CD14-positive monocyte (primary cell): ENCODE data around the gene COQ8B. TPM values are rescaled to one million over a fixed set of nuclear protein-coding genes. Genes with fewer than 3 reads are reported as not detected.

Experiments
- DNase-seq, 3 donors: peaks; one replicate each; pipeline ENCODE4 v3.0.0-alpha.2; 2011 to 2022
- H2AFZ ChIP-seq: 2 replicates; pipeline ENCODE4 v1.6.0; 2012; ENCODE audit warnings: mild to moderate bottlenecking, low read depth, low read length, inconsistent platforms; ENCODE audit not compliant: insufficient read depth, poor library complexity, severe bottlenecking
- H3K27ac ChIP-seq, 2 donors: 1 replicate in 1 of 2; 2 replicates in 1 of 2; pipeline ENCODE4 v1.5.1; 2012 to 2013; ENCODE audit warnings: low read length in 2 of 2, control low read depth in 1 of 2, inconsistent platforms in 1 of 2, low read depth in 1 of 2, mild to moderate bottlenecking in 1 of 2
- H3K27me3 ChIP-seq, 2 donors: one replicate each; pipeline versions ENCODE4 v1.6.0 to v1.6.1; 2011 to 2013; ENCODE audit warnings: low read length in 2 of 2; ENCODE audit not compliant: control insufficient read depth in 2 of 2, insufficient read depth in 2 of 2
- H3K36me3 ChIP-seq, 2 donors: replicated peaks in 1 of 2; 1 replicate in 1 of 2; 2 replicates in 1 of 2; pipeline versions ENCODE4 v1.5.1 to v1.6.1; 2012 to 2013; ENCODE audit warnings: low read length in 2 of 2, control low read depth in 1 of 2, inconsistent platforms in 1 of 2, mild to moderate bottlenecking in 1 of 2; ENCODE audit not compliant: insufficient read depth in 2 of 2, control insufficient read depth in 1 of 2
- H3K4me1 ChIP-seq, 2 donors: 1 replicate in 1 of 2; 2 replicates in 1 of 2; pipeline versions ENCODE4 v1.5.1 to v1.6.1; 2012 to 2013; ENCODE audit warnings: low read length in 2 of 2, control low read depth in 1 of 2, inconsistent platforms in 1 of 2, mild to moderate bottlenecking in 1 of 2, moderate library complexity in 1 of 2; ENCODE audit not compliant: insufficient read depth in 2 of 2, control insufficient read depth in 1 of 2
- H3K4me2 ChIP-seq: replicated peaks from 2 replicates; pipeline ENCODE3; 2012; ENCODE audit warnings: low read length, moderate library complexity, mild to moderate bottlenecking; ENCODE audit not compliant: poor library complexity, severe bottlenecking; ENCODE audit errors: extremely low read depth
- H3K4me3 ChIP-seq, 3 experiments: fragments of 200-600 bp in 1 of 3; sonication (generic) in 1 of 3; replicated peaks in 1 of 3; 1 replicate in 2 of 3; 2 replicates in 1 of 3; pipeline ENCODE4 v1.5.1; 2011 to 2013; ENCODE audit warnings: low read length in 3 of 3, mild to moderate bottlenecking in 3 of 3, control low read depth in 2 of 3, low read depth in 2 of 3, inconsistent platforms in 1 of 3, moderate library complexity in 1 of 3
- H3K79me2 ChIP-seq: 2 replicates; pipeline ENCODE4 v1.6.0; 2012; ENCODE audit warnings: mild to moderate bottlenecking, control low read depth, inconsistent platforms, low read length, moderate library complexity; ENCODE audit not compliant: insufficient read depth
- H3K9ac ChIP-seq: 2 replicates; pipeline ENCODE4 v1.6.0; 2017; ENCODE audit warnings: low read length, mild to moderate bottlenecking; ENCODE audit not compliant: insufficient read depth, poor library complexity, severe bottlenecking
- H3K9me3 ChIP-seq, 2 donors: replicated peaks in 1 of 2; 1 replicate in 1 of 2; 2 replicates in 1 of 2; pipeline versions ENCODE4 v1.5.1 to v1.6.1; 2012 to 2013; ENCODE audit warnings: low read length in 2 of 2, control low read depth in 1 of 2; ENCODE audit not compliant: control insufficient read depth in 1 of 2, insufficient read depth in 1 of 2
- H4K20me1 ChIP-seq: 2 replicates; pipeline ENCODE4 v1.6.0; 2012; ENCODE audit warnings: mild to moderate bottlenecking, low read length, control low read depth, moderate library complexity; ENCODE audit not compliant: insufficient read depth
- H3K27ac Mint-ChIP-seq, 7 donors: one replicate each; pipeline ENCODE4 v1.8.0; 2020; ENCODE audit warnings: mild to moderate bottlenecking in 7 of 7, mixed read lengths in 7 of 7, moderate library complexity in 6 of 7, inconsistent platforms in 2 of 7
- H3K27me3 Mint-ChIP-seq, 3 donors: one replicate each; pipeline ENCODE4 v1.8.0; 2021 to 2022; ENCODE audit warnings: low read depth in 3 of 3, mild to moderate bottlenecking in 3 of 3, mixed read lengths in 3 of 3, moderate library complexity in 3 of 3, inconsistent platforms in 1 of 3
- H3K36me3 Mint-ChIP-seq, 2 donors: one replicate each; pipeline ENCODE4 v1.8.0; 2020; ENCODE audit warnings: mixed read lengths in 2 of 2, inconsistent platforms in 1 of 2, mild to moderate bottlenecking in 1 of 2
- H3K4me1 Mint-ChIP-seq: one replicate; pipeline ENCODE4 v1.8.0; 2020; ENCODE audit warnings: mild to moderate bottlenecking, mixed read lengths
- H3K4me3 Mint-ChIP-seq, 2 donors: one replicate each; pipeline ENCODE4 v1.8.0; 2020; ENCODE audit warnings: mild to moderate bottlenecking in 2 of 2, mixed read lengths in 2 of 2, moderate library complexity in 1 of 2
- H3K9me3 Mint-ChIP-seq, 7 donors: one replicate each; pipeline ENCODE4 v1.8.0; 2020 to 2022; ENCODE audit warnings: mixed read lengths in 7 of 7, mild to moderate bottlenecking in 6 of 7, moderate library complexity in 6 of 7, inconsistent platforms in 2 of 7
- CTCF ChIP-seq: fragments of 200-600 bp; IDR thresholded peaks from one replicate; pipeline ENCODE4 v1.8.0; 2022; ENCODE audit warnings: antibody characterized with exemption, mild to moderate bottlenecking
- WGBS: methylation state at CpG from one replicate; pipeline ENCODE4 v1.1.5; 2013; ENCODE audit warnings: missing lambda C conversion rate; ENCODE audit not compliant: insufficient coverage; 5-methylcytosine and 5-hydroxymethylcytosine counted together
- intact Hi-C, 2 donors: fragments of 100-400 bp; cut with micrococcal nuclease; formaldehyde crosslinking; loops; one replicate each; pipeline versions ENCODE4 v1.15.0 to v1.15.1; 2023
- polyA plus RNA-seq, 3 donors: library from polyadenylated mRNA; depleted of rRNA in 1 of 3; unstranded in 2 of 3; stranded (reverse) in 1 of 3; fragments of 300-500 nt in 2 of 3; fragments of >200 nt in 1 of 3; fragmentation: Illumina TruSeq in 2 of 3; gene quantifications; 1 replicate in 2 of 3; 2 replicates in 1 of 3; pipeline ENCODE4 v1.2.3, GENCODE V29; 2012 to 2021

COQ8B gene
- polyA plus RNA-seq, 3 donors = 16.0 to 44.0 (median 23.4) TPM

- no peaks in the 10 kb centered on the region for H4K20me1 ChIP-seq
- peaks cover 0 to 2% (median 0%) of the 10 kb centered on the region in 7 donors for H3K9me3 Mint-ChIP-seq
- no peaks in the 10 kb centered on the region for H3K36me3 Mint-ChIP-seq
- no peak for DNase-seq
- H3K36me3 ChIP-seq = no peaks in the 10 kb centered on the region
- WGBS = no CpG with 5 or more reads among the region's 5 CpGs
- H3K27ac ChIP-seq = no peak overlapping the region
- no peaks in the 10 kb centered on the region for H3K4me1 ChIP-seq
- intact Hi-C loops = no loop called here
- H3K27me3 ChIP-seq = no peaks in the 10 kb centered on the region
- peaks cover 2 to 12% (median 4%) of the 10 kb centered on the region in 3 donors for H3K27me3 Mint-ChIP-seq
- TF ChIP-seq CTCF = no peak
- H3K4me3 ChIP-seq = no peak overlapping the region
- H3K79me2 ChIP-seq = no peaks in the 10 kb centered on the region
- peak overlapping the region in 1 of 2 donors; percentile 6 for H3K4me3 Mint-ChIP-seq
- H3K9me3 ChIP-seq = no peaks in the 10 kb centered on the region
- no peaks in the 10 kb centered on the region for H3K4me1 Mint-ChIP-seq
- no peak overlapping the region for H3K4me2 ChIP-seq
- no peak overlapping the region for H3K9ac ChIP-seq
- no peak overlapping the region for H2AFZ ChIP-seq
- peak overlapping the region in 1 of 7 donors; percentile 11 for H3K27ac Mint-ChIP-seq
These were observed 69.9 kb downstream of the COQ8B start for GRCh38 chr19:40646743-40647254.

- no peaks in the 10 kb centered on the region for H3K79me2 ChIP-seq
- no peaks in the 10 kb centered on the region for H3K27me3 ChIP-seq
- DNase-seq = no peak
- no peak overlapping the region for H3K27ac ChIP-seq
- intact Hi-C loops = no loop called here
- H3K4me1 ChIP-seq = no peaks in the 10 kb centered on the region
- no peaks in the 10 kb centered on the region for H4K20me1 ChIP-seq
- H3K4me2 ChIP-seq = no peak overlapping the region
- H3K9ac ChIP-seq = no peak overlapping the region
- peaks cover 0 to 2% (median 0%) of the 10 kb centered on the region in 7 donors for H3K9me3 Mint-ChIP-seq
- no peaks in the 10 kb centered on the region for H3K36me3 ChIP-seq
- H2AFZ ChIP-seq = no peak overlapping the region
- TF ChIP-seq CTCF = no peak
- no peak overlapping the region for H3K4me3 Mint-ChIP-seq
- peaks cover 4% of the 10 kb centered on the region for H3K4me1 Mint-ChIP-seq
- WGBS = 100% methylated on average over 2 of the region's 8 CpGs
- peaks cover 6 to 12% (median 8%) of the 10 kb centered on the region in 3 donors for H3K27me3 Mint-ChIP-seq
- no peak overlapping the region for H3K27ac Mint-ChIP-seq
- no peak overlapping the region for H3K4me3 ChIP-seq
- no peaks in the 10 kb centered on the region for H3K36me3 Mint-ChIP-seq
- no peaks in the 10 kb centered on the region for H3K9me3 ChIP-seq
These were observed 73.9 kb downstream of the COQ8B start for GRCh38 chr19:40642757-40643305.
